Endometrial microvascular endothelial cells (primary cell): Measurements from ENCODE around the gene GFER. TPM values are rescaled to one million over a fixed set of nuclear protein-coding genes. Genes with fewer than 3 reads are reported as not detected.

ENCODE experiments used
- in situ Hi-C: cut with HindIII; loops from 2 replicates; pipeline ENCODE4 v1.10.0; 2017; ENCODE audit warnings: low sequenced_read_pairs, low pct_unique_long_range_greater_than_20kb; ENCODE audit errors: inconsistent ontology term
- total RNA-seq: library from RNA; depleted of rRNA; stranded (reverse); fragments of >200 nt; gene quantifications from one replicate; pipeline ENCODE4 v1.2.3, GENCODE V29; 2015; ENCODE audit errors: inconsistent ontology term

Gene GFER
- total RNA-seq, 1 donor from 2014 or later: 17.2 TPM

DNA sequence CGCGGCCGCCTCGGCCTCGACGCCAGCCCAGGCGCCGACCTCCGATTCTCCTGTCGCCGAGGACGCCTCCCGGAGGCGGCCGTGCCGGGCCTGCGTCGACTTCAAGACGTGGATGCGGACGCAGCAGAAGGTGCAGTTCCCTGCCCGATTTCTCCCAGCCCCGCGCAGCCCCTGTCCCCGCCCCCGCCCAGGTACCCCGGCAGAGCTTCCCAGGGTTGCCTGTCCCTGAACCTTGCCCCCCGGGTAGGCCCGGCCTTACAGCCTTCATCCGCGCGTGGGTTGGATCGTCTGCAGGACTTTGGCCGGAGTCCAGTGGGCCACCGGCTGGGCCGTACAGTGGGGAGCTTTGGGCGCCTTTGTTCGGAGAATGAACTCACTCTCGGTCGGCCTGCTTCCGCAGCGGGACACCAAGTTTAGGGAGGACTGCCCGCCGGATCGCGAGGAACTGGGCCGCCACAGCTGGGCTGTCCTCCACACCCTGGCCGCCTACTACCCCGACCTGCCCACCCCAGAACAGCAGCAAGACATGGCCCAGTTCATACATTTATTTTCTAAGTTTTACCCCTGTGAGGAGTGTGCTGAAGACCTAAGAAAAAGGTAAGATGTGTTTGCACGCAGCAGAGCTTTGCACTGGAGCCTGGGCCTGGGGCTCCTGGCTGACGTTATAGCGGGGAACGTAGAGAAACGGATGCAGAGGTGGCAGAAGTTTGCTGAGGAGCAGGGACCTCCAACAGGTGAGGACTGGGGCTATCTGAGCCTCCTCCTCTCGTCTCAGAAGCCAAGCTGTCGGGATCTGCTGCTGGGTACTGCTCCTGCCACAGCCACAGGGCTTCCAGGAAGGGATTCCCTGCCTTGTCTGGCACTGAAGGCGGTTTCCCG is 593 bp downstream of the GFER start:
- in situ Hi-C loops: no loop called here

DNA sequence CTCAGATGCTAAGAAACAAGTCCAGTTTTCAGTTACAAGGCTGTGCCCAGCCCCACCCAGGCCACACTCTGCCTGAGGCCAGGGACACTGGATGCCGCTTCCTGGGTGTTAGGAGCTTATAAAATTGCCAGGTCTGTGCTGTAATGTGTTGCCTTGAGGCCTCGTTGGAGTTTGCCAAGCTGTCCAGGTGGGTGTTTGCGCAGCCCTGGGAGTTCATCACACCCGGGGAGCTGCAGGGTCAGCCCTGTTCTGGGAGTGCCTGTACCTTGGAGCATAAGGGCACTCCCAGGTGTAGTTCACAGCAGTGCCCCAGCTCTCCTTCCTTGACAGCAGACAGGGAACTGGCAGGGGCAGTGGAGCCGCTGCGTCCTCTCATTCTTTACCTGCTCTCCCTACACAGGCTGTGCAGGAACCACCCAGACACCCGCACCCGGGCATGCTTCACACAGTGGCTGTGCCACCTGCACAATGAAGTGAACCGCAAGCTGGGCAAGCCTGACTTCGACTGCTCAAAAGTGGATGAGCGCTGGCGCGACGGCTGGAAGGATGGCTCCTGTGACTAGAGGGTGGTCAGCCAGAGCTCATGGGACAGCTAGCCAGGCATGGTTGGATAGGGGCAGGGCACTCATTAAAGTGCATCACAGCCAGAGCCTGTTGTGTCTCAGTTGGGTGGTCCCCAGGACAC is 1.6 kb downstream of the GFER start:
- in situ Hi-C loops: no loop called here

DNA sequence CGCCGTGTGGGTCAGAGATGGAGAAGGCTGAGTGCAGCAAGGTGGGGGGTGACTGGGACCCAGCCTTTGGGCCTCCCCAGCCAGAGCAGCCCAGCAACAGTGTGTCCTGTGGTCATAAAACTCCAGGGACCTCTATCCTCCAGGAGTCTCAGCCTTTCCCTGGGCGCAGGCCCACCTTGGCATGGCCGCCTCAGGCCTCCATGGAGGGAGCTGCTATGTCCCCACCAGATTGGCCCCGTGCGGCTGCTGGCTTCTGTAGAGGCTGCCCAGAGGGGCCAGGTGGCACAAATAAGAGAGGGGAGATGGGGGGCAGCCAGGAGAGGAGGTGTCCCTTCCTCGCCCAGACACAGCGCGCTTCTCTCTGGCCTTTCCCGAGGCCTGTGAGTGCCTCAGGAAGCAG is 3.2 kb downstream of the GFER start:
- in situ Hi-C loops: no loop called here

DNA sequence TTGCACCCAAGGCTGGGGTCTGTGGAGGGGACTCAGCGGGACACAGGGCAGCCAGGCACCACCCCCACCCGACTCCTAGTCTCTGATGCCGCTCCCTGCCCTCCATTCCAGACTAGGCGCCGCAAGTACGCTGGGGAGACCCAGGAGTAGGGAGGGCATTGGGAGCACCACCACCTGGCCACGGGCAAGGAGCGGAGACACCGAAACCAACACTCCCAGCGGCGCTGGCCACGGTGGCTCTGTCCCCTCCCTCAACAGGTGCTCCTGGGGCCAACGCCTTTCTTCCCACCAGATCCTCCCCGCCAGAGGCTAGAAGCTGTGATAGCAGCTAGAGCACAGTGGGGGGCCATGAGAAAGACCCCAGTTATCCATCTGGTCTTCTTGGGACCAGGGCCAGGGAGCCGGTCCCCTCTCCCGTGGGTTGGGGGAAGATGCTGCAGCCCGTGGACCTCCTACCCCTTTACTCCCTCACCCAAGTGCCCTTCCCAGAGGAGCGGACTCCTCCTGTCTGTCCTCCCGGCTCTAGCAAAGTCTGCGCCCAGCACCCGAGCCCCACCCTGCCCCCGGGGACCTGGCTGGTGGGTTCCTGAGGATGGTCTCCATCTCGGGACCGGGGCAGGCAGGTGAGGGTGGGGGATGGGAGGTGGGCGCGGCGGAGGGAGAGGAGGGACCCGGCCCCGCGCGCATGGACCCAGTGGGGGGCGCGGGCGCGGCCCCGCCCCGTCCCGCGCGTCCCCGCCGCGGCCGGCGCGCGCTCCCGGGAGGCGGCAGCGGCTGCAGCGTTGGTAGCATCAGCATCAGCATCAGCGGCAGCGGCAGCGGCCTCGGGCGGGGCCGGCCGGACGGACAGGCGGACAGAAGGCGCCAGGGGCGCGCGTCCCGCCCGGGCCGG is 5.5 kb downstream of the GFER start, which contains the start of gene SYNGR3:
Gene SYNGR3 (plus strand): TSS at position 762 of the 892 bp plus-strand sequence. CDS start 133 bp downstream, outside the sequence.
- in situ Hi-C loops: no loop called here

DNA sequence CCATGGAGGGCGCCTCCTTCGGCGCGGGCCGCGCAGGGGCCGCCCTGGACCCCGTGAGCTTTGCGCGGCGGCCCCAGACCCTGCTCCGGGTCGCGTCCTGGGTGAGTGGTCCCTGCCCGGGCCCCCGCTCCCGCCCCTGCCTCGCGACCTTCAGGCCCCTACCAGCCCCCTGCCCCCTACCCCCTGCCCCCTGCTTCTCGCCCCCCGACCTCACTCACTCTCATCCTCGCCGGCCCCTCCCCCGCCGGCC is 6.0 kb downstream of the GFER start:
- in situ Hi-C loops: no loop called here

DNA sequence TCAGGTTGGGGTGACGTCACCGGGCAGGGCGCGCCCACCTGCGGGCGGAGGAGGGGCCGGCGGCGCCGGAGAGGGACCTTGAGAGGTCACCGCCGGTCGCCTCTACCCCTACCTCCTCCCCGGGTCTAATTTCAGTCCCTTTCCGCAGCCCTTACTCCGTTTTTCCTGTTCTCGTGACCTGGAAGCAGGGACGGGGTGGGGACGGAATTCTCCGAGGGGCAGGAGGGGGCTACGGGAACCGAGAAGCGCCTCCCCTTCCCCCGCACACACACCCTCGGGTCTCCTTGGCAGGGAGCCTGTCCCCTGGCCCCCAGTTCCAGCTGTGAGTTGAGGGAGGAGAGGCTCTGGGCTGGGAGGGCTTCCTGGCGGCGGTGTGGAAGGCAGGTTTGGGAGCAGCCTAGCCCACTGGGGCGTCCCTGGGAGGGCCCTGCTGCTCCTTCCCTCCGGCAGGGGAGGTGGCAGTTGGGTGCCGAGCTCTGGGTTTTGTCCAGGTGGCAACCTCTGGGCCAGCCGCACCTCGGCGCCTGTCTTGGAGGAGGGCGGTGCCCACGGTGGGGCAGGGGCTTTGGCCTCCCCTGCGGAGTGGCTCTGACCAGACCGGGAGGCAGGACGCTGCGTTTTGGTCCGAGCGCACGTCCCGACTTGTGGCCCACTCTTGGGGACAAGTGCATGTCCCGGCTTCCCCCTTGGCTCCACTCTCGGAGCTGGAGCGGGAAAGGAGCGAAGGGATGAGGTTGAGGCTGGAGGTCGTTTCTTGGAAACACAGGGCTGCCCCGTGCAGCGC is 6.5 kb downstream of the GFER start:
- in situ Hi-C loops: no loop called here

DNA sequence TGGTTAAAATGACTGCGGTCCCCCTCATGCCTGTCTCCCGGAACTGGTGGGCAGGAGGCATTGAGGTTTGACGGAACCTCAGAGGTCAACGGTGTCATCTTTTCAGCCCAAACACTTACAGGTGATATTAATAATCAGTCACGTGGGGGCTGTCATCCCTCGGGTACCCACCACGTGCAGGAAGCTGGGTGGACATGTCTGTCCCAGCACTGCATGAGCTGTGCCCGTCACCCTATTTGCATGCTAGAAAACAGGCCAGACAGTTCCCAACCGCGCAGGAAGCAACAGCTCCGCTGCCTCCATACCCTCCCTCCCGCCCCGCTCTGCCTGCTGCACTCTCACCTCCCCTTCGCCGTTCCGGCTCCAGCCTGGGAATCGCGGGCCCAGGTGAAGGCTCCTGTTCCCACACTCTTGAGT is 7.2 kb downstream of the GFER start:
- in situ Hi-C loops: no loop called here

DNA sequence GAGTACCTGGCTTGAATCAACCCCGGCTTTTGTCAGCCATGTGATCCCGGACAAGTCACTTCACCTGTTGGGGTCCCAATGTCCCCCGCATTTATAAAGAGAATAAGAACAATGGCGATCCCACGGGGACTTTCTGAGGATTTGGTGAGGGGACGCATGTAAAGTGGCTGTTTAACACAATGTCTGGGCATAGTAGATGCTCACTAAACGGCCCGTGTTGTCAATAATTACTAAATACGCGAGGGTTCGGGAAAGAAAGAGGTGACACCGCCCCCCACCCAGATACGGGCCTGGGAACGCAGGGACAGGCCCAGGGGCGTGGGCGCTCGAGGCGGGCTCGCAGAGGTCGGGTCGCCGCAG is 7.6 kb downstream of the GFER start:
- in situ Hi-C loops: no loop called here

DNA sequence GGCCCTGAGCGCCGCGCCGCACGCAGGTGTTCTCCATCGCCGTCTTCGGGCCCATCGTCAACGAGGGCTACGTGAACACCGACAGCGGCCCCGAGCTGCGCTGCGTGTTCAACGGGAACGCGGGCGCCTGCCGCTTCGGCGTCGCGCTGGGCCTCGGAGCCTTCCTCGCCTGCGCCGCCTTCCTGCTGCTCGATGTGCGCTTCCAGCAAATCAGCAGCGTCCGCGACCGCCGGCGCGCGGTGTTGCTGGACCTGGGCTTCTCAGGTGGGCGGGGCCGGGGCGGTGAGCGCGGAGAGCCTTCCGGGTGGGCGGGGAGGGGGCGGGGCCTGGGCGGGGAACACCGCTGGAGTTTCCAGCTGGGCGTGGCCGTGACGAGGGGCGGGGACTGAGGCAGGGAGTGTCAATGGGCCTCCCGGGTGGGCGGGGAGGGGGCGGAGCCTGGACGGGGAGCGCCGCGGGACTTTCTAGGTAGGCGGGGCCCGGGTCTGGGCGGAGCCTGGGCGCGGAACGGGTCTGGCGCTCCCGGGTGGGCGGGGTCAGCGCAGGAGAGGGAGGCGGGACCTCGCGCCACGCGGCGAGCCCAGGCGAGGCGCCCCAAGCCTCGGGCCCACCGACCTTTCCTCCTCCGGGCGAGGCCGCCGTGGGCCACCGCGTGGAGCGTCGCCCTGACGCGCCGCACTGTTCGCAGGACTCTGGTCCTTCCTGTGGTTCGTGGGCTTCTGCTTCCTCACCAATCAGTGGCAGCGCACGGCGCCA is 8.1 kb downstream of the GFER start:
- in situ Hi-C loops: no loop called here

DNA sequence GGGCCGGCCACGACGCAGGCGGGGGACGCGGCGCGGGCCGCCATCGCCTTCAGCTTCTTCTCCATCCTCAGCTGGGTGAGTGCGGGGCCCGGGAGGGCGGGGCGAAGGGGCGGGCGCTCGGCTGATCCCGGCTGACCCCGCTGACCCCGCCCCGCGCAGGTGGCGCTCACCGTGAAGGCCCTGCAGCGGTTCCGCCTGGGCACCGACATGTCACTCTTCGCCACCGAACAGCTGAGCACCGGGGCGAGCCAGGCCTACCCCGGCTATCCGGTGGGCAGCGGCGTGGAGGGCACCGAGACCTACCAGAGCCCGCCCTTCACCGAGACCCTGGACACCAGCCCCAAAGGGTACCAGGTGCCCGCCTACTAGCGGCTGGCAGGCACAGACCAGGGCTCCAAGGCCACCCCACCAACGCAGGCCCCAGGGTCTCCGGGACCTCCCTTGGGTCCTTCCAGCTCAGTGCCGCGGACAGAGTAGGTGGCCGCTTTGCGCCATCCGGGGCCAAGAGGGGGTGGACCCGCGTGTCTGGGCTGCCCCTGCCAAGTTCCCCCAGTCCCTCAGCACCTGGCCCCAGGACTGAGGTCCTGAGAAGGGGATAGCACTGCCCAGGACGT is 8.8 kb downstream of the GFER start:
- in situ Hi-C loops: no loop called here

DNA sequence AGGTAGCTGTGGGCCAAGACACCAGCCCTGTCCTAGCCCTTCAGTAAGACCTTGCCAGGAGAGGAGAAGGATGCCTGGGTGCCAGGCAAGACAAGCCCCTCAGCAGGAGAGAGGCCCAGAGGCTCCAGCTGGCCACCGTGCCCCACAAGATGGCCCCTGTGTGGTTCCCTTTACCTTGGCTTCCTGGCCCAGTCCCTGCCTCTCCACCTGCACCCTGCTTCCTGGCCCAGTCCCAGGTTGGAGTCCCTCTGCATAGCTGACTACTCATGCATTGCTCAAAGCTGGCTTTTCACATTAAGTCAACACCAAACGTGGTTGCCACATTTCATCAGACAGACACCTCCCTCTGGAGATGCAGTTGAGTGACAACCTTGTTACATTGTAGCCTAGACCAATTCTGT is 9.7 kb downstream of the GFER start:
- in situ Hi-C loops: no loop called here

DNA sequence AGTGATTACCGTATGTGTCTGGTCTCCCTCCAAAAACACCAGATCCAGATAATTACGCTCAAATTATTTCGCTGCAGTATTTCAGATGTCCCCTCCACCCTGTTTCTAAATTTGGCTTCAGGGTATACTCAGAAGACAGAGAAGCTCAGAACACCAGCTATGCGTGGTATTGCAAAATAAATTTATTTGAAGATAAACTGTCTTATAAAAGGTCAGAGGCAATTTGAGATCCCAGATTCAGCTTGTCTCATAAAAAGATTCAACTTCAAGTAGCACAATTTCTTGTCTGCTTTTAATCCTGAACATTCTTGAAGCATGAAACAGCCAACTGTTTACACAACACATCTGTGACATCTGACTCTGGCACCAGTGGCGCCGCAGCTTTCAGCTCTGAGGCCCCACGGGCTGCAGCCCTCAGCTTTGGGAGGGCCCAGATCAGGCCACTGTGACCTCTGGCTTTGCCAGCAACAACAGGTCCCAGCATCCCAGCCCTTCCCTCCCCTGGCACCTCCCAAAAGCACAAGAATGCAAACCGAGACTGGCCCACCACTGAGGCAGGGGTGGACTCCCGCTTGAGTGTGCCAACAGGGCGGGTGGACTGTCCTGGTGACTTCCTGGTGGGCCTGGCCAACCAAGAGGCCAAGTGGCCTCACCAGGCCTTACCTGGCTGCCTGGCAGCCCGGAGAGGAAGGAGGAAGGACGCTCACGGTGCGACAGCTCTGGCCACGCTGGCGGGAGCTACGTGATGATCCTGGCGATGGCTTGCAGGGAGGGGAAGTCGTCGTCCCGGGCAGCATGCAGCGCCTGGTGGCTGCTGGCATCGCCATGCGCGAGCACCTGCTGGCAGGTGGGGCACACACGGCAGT is 13.7 kb downstream of the GFER start:
- in situ Hi-C loops: no loop called here

DNA sequence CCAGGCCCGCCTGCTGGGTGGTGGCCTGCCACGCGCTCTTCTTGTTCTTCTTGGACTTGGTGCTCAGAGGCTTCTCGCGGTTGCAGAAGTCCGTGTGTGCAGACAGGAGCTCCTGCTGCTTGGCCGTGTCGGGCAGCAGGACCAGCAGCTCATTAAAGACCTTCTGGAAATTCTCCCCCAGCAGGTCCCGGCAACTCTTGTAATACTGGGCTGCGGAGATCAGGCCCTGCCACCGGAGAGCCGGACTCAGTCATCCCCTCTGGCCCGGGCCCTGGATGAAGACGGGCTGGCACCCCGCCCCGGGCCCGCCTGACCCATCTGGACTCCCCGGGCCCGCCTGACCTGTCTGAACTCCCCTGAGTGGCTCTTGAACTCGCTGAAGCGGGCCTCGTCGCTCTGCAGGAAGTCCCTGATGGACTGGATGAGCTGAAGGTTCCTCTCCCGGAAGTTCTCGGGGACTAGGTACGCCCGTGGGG is 14.4 kb downstream of the GFER start:
- in situ Hi-C loops: no loop called here

DNA sequence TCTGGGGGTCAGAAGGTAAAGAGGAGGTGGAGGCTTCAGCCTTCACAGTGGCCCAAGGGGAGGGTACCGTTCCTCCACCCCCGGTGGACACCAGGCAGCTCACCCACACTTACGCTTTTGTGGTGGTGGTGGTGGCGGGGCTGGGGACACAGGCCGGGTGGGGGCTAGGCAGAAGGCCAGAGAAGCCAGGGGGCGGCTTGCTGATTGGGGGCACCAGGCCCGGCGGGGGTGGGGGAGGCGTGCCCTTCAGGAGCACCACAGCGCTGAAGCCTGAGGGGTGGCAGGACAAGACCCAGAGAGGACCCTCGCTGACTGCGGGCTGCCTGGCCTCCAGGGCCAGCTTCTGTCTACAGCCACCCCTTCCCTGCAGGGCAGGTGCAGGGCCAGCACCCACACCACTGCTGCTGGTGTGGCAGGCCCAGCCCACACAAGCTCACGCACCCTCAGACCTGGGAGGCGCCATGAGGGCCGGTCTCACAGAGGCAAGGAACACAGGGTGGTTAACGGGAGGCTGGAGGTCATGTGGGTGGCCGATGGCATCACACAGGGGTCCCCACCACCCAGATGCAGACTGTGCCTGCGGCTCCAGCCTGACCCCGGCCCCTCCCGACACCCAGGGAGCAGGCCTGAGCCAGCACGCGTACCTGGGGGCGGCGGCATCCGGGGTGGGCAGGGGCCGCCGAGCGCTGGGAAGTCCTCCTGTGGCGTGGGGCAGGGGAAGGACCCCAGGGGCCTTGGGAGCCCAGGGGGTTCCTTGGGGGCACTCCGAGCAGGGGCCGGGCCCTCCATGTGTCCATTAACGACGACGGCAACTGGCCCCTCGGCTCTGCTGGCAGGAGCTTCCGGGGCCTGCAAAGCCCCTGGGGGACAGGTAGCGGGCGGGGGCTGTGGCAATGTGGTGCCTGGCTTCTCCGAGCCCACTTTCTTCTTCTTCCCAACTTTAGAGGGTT is 15.1 kb downstream of the GFER start:
- in situ Hi-C loops: no loop called here

DNA sequence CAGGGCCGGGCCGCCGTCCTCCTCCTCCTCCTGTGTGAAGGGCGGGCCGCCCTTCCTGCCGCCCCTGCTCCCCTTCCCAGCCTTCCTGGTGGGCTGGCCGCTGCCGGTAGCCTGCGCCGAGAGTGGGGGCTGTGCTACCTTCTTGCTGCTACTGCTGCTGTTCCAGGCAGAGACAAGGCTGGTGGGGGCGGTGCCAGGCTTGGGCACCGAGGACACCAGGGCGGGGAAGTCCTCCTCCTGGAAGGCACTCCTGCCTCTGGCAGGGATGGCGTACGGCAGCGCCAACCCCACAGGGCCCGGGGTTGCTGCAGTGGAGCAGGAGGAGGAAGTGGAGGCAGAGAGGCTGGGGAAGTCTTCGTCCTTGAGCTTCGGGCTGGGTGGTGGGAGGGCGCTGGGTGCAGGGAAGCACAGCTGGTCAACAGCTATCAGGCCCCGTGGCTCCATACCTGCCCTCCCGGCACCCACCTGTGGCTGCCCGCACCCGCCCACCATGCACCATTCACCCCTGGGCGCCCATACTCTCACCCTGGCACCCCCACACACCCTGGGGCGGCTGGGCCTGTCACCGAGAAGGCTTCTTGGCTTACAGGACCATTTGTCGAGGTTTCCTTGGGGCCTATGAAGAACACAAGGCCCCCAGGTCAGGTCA is 16.0 kb downstream of the GFER start:
- in situ Hi-C loops: no loop called here
